Stimulated activated effector memory CD8-positive, alpha-beta T cell treated with anti-CD3 and anti-CD28 coated beads, Interleukin-12 subunit alpha, Interleukin-12 subunit beta, amount 100 ng/mL, for 72 hours (primary cell): ENCODE measurements around the gene VPS26B.
A peak's percentile ranks its signal among the peaks of the same experiment; 100 is the strongest.

Experiments
- ATAC-seq: fragments of 150-1000 bp; cut with Tn5 transposase; 2 replicates; pipeline ENCODE4 v1.10.0; 2021
- DNase-seq, 2 donors: peaks; one replicate each; pipeline ENCODE4 v3.0.0; 2021 to 2022; ENCODE audit warnings: low spot score in 2 of 2
- H3K27ac Mint-ChIP-seq: one replicate; pipeline ENCODE4 v1.8.0; 2022; ENCODE audit warnings: mild to moderate bottlenecking, mixed read lengths
- H3K36me3 Mint-ChIP-seq: one replicate; pipeline ENCODE4 v1.8.0; 2022; ENCODE audit warnings: mild to moderate bottlenecking, mixed read lengths
- H3K4me1 Mint-ChIP-seq: one replicate; pipeline ENCODE4 v1.8.0; 2022; ENCODE audit warnings: mixed read lengths
- H3K4me3 Mint-ChIP-seq: one replicate; pipeline ENCODE4 v1.8.0; 2022; ENCODE audit warnings: mild to moderate bottlenecking, mixed read lengths
- H3K9me3 Mint-ChIP-seq: one replicate; pipeline ENCODE4 v1.8.0; 2022; ENCODE audit warnings: mixed read lengths

VPS26B gene

GRCh38 chr11:134293119-134294113 lies 68.9 kb downstream of the VPS26B start:
- no peaks in the 10 kb centered on the region for H3K9me3 Mint-ChIP-seq

GRCh38 chr11:134294664-134295063 lies 70.2 kb downstream of the VPS26B start:
- H3K27ac Mint-ChIP-seq = no peak overlapping the region
- H3K9me3 Mint-ChIP-seq = no peaks in the 10 kb centered on the region
- ATAC-seq = peak; percentile 96
- peaks cover 4% of the 10 kb centered on the region for H3K36me3 Mint-ChIP-seq
- peaks cover 7% of the 10 kb centered on the region for H3K4me1 Mint-ChIP-seq
- no peak for DNase-seq
- H3K4me3 Mint-ChIP-seq = no peak overlapping the region

More at GRCh38 chr11:134293119-134294113, 68.9 kb downstream of the VPS26B start:
- DNase-seq (no peak), ATAC-seq (no peak)
- Mint-ChIP-seq H3K4me1 (peaks cover 7% of the 10 kb centered on the region), H3K27ac (no peak overlapping the region), H3K4me3 (no peak overlapping the region), H3K36me3 (peaks cover 4% of the 10 kb centered on the region)
